Kidney epithelial cell (primary cell): ENCODE measurements around the gene ABAT. TPM values are rescaled to one million over a fixed set of nuclear protein-coding genes. Genes with fewer than 3 reads are reported as not detected.

Experiments
- DNase-seq: peaks from one replicate; pipeline ENCODE4 v3.0.0-alpha.2; 2010; ENCODE audit warnings: low read depth
- H3K27me3 ChIP-seq: 2 replicates; pipeline ENCODE4 v1.6.0; 2011; ENCODE audit warnings: low read length; ENCODE audit not compliant: control insufficient read depth, insufficient read depth
- H3K36me3 ChIP-seq: 2 replicates; pipeline ENCODE4 v1.5.1; 2011; ENCODE audit warnings: low read length; ENCODE audit not compliant: control insufficient read depth, insufficient read depth
- H3K4me3 ChIP-seq: 2 replicates; pipeline ENCODE4 v1.5.1; 2011; ENCODE audit warnings: low read depth, mild to moderate bottlenecking, control low read depth, low read length
- CTCF ChIP-seq: IDR thresholded peaks from 2 replicates; pipeline ENCODE4 v1.5.1; 2011; ENCODE audit warnings: mild to moderate bottlenecking, moderate library complexity, low read length, control low read depth, inconsistent platforms; ENCODE audit not compliant: insufficient read depth, poor library complexity, severe bottlenecking
- total RNA-seq: library from RNA; depleted of rRNA; stranded (reverse); fragments of >200 nt; gene quantifications from 2 replicates; pipeline ENCODE4 v1.2.3, GENCODE V29; 2015

ABAT gene
- total RNA-seq, 1 donor from 2014 or later = 7.5 TPM

- no peak for TF ChIP-seq CTCF
- DNase-seq = no peak
- Histone ChIP-seq H3K27me3 (no peaks in the 10 kb centered on the region), H3K36me3 (no peaks in the 10 kb centered on the region), H3K4me3 (no peak overlapping the region)
Observed at GRCh38 chr16:8735574-8735973, 61.2 kb downstream of the ABAT start.

GRCh38 chr16:8736123-8736668, 61.8 kb downstream of the ABAT start:
- TF ChIP-seq CTCF = no peak
- Histone ChIP-seq H3K4me3 (no peak overlapping the region), H3K36me3 (no peaks in the 10 kb centered on the region), H3K27me3 (no peaks in the 10 kb centered on the region)
- DNase-seq = no peak

GRCh38 chr16:8739151-8739550, 64.7 kb downstream of the ABAT start:
- Histone ChIP-seq H3K4me3 (no peak overlapping the region), H3K27me3 (no peaks in the 10 kb centered on the region), H3K36me3 (no peaks in the 10 kb centered on the region)
- no peak for DNase-seq
- TF ChIP-seq CTCF = no peak

GRCh38 chr16:8739989-8740704, 65.7 kb downstream of the ABAT start:
- TF ChIP-seq CTCF = no peak
- Histone ChIP-seq H3K36me3 (no peaks in the 10 kb centered on the region), H3K27me3 (no peaks in the 10 kb centered on the region), H3K4me3 (no peak overlapping the region)
- no peak for DNase-seq

GRCh38 chr16:8740775-8741355, 66.4 kb downstream of the ABAT start:
- Histone ChIP-seq H3K36me3 (no peaks in the 10 kb centered on the region), H3K27me3 (no peaks in the 10 kb centered on the region), H3K4me3 (no peak overlapping the region)
- no peak for DNase-seq
- no peak for TF ChIP-seq CTCF
